Uterus (tissue), 2 donors: Measurements from ENCODE around the gene MAMDC2.

Source experiments
- CTCF ChIP-seq, 4 experiments: fragments of 200-600 bp in 2 of 4; fragments of 450-650 bp in 2 of 4; sonication (generic) in 2 of 4; IDR thresholded peaks; one replicate each; pipeline ENCODE4 v1.5.1; 2016 to 2019; ENCODE audit warnings: antibody characterized with exemption in 4 of 4, mild to moderate bottlenecking in 2 of 4, moderate library complexity in 1 of 4
- POLR2A ChIP-seq, 2 donors: fragments of 450-650 bp; IDR thresholded peaks; one replicate each; pipeline ENCODE4 v1.6.1; 2016; ENCODE audit warnings: antibody characterized with exemption in 2 of 2, mild to moderate bottlenecking in 1 of 2, moderate library complexity in 1 of 2

DNA sequence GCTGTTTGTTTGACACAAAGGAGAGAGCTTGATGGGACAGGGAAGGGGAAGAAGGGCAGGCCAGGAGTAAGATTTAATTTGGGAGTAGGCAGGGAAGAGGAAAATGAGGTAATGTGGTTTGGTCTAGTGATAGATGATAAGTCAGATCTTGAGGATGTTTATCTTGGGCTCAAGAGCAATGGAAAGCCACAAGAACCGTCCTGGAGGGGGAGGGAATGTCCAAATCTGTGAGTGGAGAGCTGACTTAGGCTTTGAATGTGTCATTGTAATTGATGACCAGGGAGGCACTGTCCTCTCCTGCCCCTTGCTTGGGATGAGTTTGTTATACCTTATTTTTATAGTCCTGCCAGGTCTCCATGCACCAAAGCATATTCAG, 37.5 kb downstream of the MAMDC2 start:
- TF ChIP-seq CTCF (IDR thresholded peaks at IDR 0.05) (no peak), POLR2A (IDR thresholded peaks at IDR 0.05) (no peak)
